Subcutaneous abdominal adipose tissue (tissue), 5 donors: Measurements from ENCODE around the gene SMYD4.
A peak's percentile ranks its signal among the peaks of the same experiment; 100 is the strongest.

Source experiments
- H3K27ac ChIP-seq: one replicate; pipeline ENCODE4 v1.7.0; 2013; ENCODE audit warnings: low read depth, mild to moderate bottlenecking, inconsistent platforms, low read length, moderate library complexity
- H3K27me3 ChIP-seq, 5 donors: one replicate each; pipeline ENCODE4 v1.7.0; 2013; ENCODE audit warnings: low read length in 5 of 5, inconsistent platforms in 1 of 5; ENCODE audit not compliant: control insufficient read depth in 5 of 5, insufficient read depth in 4 of 5
- H3K36me3 ChIP-seq, 5 donors: one replicate each; pipeline ENCODE4 v1.7.0; 2013; ENCODE audit warnings: low read length in 5 of 5; ENCODE audit not compliant: control insufficient read depth in 5 of 5, insufficient read depth in 5 of 5
- H3K4me1 ChIP-seq, 5 donors: one replicate each; pipeline ENCODE4 v1.7.0; 2013; ENCODE audit warnings: low read length in 5 of 5, mild to moderate bottlenecking in 3 of 5, moderate library complexity in 1 of 5; ENCODE audit not compliant: control insufficient read depth in 5 of 5, insufficient read depth in 5 of 5
- H3K4me3 ChIP-seq, 5 donors: one replicate each; pipeline ENCODE4 v1.7.0; 2013; ENCODE audit warnings: low read length in 5 of 5, low read depth in 1 of 5
- H3K9ac ChIP-seq, 5 donors: one replicate each; pipeline ENCODE4 v1.7.0; 2013; ENCODE audit warnings: low read length in 5 of 5, mild to moderate bottlenecking in 4 of 5, moderate library complexity in 3 of 5
- H3K9me3 ChIP-seq, 5 donors: one replicate each; pipeline ENCODE4 v1.7.0; 2013; ENCODE audit warnings: low read length in 5 of 5; ENCODE audit not compliant: control insufficient read depth in 5 of 5
- donor health status: healthy.
- donor health status: healthy.
- donor health status: healthy.
- donor health status: healthy.
- donor health status: healthy.

The SMYD4 gene

DNA sequence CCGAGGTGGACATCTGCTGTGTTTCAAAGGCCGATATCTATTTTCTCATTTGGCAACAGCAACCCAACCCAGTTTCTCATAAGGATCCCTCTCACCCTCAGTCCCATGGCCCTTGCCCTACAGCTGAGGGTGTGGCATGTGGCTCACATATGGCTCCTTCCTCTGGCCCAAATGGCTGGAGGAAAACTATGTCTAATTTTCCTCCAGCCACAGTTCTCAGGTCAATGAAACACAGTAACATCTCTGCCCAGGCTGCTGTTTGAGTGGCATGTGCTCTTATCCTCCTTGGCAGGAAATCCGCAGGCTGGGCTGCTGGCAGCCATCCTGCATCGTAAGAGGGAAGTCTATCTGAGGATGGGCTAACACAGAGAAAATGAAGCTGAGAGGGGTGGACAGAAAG lies 43.8 kb downstream of the SMYD4 start:
- Histone ChIP-seq H3K27me3 (peaks cover 0 to 4% (median 0%) of the 10 kb centered on the region in 5 donors), H3K9ac (peak overlapping the region in 4 of 5 donors; percentile 38 to 70 (median 62)), H3K27ac (peak overlapping the region; percentile 94), H3K9me3 (no peaks in the 10 kb centered on the region), H3K4me3 (peak overlapping the region in 4 of 5 donors; percentile 4 to 36 (median 27)), H3K4me1 (peaks cover 44 to 76% (median 67%) of the 10 kb centered on the region in 5 donors), H3K36me3 (peaks cover 0 to 6% (median 4%) of the 10 kb centered on the region in 5 donors)

DNA sequence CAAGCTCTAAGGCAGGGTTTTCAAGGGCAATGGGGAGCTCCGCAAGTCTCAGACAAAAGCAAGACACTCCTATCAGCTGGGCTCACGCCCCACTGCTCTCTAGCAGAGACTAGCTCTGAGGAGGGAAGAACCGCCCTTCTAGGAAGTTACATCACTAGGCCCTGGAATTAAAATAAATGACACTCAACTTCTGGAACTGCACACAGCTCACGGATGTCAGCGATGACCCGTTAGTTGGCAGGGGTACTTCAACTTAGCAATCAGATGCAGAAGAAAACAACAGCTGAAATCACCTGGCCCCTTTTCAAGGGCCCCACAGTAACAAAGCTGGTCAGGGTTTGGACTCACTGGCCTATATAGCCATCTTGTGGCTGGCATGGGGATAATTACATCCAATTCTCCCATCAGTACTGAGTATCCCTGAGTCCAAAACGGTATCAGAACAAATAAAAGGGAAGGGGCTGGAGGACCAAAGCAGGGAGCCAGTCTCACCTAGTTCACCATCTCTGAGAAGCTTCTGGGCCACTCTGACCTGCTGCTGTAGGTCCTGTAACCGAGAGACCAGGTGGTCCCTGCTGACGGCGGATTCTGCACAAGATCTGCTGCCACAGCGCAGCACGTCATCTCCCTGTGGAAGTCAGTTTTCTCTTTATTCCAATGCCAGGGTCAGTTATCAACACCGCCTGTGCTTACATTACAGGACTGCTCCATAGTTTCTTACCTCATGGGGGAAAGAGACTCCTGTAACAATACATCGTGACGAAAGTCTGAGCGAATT lies 45.7 kb downstream of the SMYD4 start:
- H3K27ac ChIP-seq = peak overlapping the region; percentile 94
- H3K4me1 ChIP-seq = peaks cover 50 to 84% (median 78%) of the 10 kb centered on the region in 5 donors

DNA sequence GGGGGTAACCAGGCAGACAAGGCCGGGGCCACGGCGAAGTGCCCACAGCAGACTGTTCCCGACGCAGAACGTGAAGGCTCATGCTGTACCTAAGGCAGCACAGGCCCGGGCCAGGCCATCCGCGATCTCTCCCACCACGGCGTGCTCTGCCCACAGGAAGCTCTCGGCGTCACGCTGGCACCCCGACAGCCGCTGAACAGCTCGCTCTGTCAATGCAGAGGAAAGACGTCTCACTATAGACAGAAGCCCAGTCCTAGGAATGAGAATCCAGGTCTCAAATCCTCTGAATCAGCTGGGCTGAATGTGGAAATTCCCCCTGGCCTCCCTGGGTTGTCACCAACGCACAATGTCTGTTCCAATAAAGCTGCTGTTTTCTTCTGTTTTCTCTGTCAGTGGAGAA lies 46.4 kb downstream of the SMYD4 start:
- peak overlapping the region; percentile 5 to 86 (median 78) for H3K9ac ChIP-seq
- H3K4me3 ChIP-seq = peak overlapping the region; percentile 20 to 58 (median 35)
- H3K4me1 ChIP-seq = peaks cover 50 to 90% (median 81%) of the 10 kb centered on the region in 5 donors

More for the DNA sequence above, 45.7 kb downstream of the SMYD4 start:
- peak overlapping the region; percentile 19 to 86 (median 78) for H3K9ac ChIP-seq
- no peaks in the 10 kb centered on the region for H3K9me3 ChIP-seq
- peaks cover 0 to 4% (median 0%) of the 10 kb centered on the region in 5 donors for H3K27me3 ChIP-seq
- peak overlapping the region in 4 of 5 donors; percentile 20 to 58 (median 36) for H3K4me3 ChIP-seq
- H3K36me3 ChIP-seq = peaks cover 0 to 6% (median 4%) of the 10 kb centered on the region in 5 donors

GRCh38 chr17:1782171-1782567 lies 47.5 kb downstream of the SMYD4 start:
- Histone ChIP-seq H3K4me1 (peaks cover 44 to 82% (median 75%) of the 10 kb centered on the region in 5 donors), H3K4me3 (peak overlapping the region; percentile 11 to 58 (median 44)), H3K27me3 (peaks cover 0 to 4% (median 0%) of the 10 kb centered on the region in 5 donors), H3K36me3 (peaks cover 3 to 24% (median 16%) of the 10 kb centered on the region in 5 donors), H3K9ac (peak overlapping the region; percentile 5 to 78 (median 41)), H3K27ac (peak overlapping the region; percentile 94), H3K9me3 (no peaks in the 10 kb centered on the region)

More for the DNA sequence above, 46.4 kb downstream of the SMYD4 start:
- Histone ChIP-seq H3K9me3 (no peaks in the 10 kb centered on the region), H3K27me3 (peaks cover 0 to 4% (median 0%) of the 10 kb centered on the region in 5 donors), H3K27ac (peak overlapping the region; percentile 94), H3K36me3 (peaks cover 0 to 12% (median 8%) of the 10 kb centered on the region in 5 donors)

DNA sequence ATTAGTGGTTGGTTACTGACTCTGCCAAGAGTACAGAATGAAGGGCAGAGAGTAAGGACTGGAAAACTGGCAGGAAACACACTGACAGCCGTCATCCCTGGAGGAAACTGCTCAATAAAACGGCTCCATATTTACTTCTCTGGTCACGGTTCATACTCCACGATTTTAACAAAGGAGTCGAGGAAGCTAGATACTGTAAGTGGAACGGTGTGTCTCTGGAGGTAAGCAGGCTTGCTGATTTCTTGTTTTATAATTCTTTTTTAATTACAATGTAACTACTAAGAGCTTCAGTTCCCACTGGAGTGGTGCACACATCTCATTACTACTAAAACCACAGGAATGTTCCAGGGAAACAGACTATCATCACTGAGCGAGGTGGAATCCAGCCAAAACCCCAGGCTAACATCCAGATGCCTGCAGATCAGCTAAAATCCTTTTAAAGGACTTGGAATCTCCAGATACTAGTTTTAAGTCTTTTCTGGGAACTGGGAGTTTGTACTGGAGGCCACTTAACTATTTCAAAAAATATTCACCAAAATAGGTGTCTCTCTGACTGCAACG lies 50.1 kb downstream of the SMYD4 start:
- H3K4me3 ChIP-seq = peak overlapping the region in 3 of 5 donors; percentile 26 to 51 (median 35)

DNA sequence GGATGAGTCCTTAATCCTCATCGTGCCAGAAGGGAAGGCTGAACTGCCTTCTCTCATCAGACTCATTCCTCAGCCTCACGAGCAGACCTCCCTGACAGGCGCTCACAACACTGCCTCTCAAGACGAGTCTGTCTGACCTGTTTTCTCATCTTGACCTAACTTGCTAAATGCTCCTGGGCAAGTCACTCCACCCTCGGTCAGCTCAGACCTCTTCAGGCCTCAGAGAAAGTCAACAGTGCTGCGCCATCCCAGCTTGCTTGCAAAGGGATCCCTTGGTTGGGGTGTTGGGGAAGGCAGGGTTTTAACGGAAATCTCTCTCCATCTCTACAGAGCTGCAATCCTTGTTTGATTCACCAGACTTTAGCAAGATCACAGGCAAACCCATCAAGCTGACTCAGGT lies 52.8 kb downstream of the SMYD4 start:
- peak overlapping the region; percentile 93 for H3K27ac ChIP-seq
- H3K9me3 ChIP-seq = no peaks in the 10 kb centered on the region
- H3K9ac ChIP-seq = no peak overlapping the region
- H3K36me3 ChIP-seq = peaks cover 3 to 51% (median 42%) of the 10 kb centered on the region in 5 donors
- no peak overlapping the region for H3K4me3 ChIP-seq
- H3K27me3 ChIP-seq = no peaks in the 10 kb centered on the region
- H3K4me1 ChIP-seq = peaks cover 10 to 56% (median 40%) of the 10 kb centered on the region in 5 donors

More for the DNA sequence above, 50.1 kb downstream of the SMYD4 start:
- H3K27me3 ChIP-seq = peaks cover 0 to 4% (median 0%) of the 10 kb centered on the region in 5 donors
- peak overlapping the region in 3 of 5 donors; percentile 37 to 56 (median 53) for H3K9ac ChIP-seq
- H3K36me3 ChIP-seq = peaks cover 3 to 46% (median 34%) of the 10 kb centered on the region in 5 donors
- no peaks in the 10 kb centered on the region for H3K9me3 ChIP-seq
- peak overlapping the region; percentile 89 for H3K27ac ChIP-seq
- peaks cover 29 to 65% (median 54%) of the 10 kb centered on the region in 5 donors for H3K4me1 ChIP-seq

DNA sequence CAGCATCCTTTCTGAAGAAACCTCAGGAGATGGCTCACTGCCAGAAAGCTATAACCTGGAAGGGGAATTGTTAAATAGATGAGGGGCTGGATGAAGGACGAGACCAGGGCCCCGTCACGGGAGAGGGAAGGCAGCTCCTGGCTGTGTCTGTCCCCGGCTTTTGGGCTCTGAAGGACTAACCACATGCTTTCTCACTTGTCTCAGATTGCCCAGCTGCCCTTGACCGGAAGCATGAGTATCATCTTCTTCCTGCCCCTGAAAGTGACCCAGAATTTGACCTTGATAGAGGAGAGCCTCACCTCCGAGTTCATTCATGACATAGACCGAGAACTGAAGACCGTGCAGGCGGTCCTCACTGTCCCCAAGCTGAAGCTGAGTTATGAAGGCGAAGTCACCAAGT lies 53.4 kb downstream of the SMYD4 start:
- no peaks in the 10 kb centered on the region for H3K9me3 ChIP-seq
- H3K9ac ChIP-seq = no peak overlapping the region
- H3K27me3 ChIP-seq = no peaks in the 10 kb centered on the region
- H3K27ac ChIP-seq = peak overlapping the region; percentile 93
- H3K4me1 ChIP-seq = peaks cover 8 to 56% (median 38%) of the 10 kb centered on the region in 5 donors
- peaks cover 3 to 55% (median 47%) of the 10 kb centered on the region in 5 donors for H3K36me3 ChIP-seq
- no peak overlapping the region for H3K4me3 ChIP-seq

DNA sequence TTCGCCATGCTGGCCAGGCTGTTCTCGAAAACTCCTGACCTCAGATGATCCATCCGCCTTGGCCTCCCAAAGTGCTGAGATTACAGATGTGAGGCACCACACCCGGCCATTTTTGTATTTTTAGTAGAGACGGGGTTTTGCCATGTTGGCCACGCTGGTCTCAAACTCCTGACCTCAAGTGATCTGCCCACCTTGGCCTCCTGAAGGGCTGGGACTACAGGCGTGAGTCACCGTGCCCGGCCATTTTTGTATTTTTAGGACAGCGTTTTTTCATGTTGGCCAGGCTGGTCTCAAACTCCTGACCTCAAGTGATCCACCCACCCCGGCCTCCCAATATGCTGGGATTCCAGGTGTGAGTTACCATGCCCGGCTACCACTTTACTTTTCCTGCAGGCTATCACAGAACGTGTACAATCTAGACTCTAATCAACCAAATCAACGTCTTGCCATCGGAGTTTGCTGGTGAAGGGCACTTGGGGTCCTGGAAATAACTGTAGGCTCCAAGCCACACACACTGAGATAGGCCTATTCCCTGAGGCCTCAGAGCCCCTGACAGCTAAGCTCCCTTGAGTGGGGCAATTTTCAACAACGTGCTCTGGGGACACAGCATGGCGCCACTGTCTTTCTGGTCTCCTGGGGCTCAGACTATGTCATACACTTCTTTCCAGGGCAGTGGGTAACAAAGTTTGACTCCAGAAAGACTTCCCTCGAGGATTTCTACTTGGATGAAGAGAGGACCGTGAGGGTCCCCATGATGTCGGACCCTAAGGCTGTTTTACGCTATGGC lies 55.1 kb downstream of the SMYD4 start:
- Histone ChIP-seq H3K36me3 (peaks cover 3 to 66% (median 60%) of the 10 kb centered on the region in 5 donors), H3K27me3 (no peaks in the 10 kb centered on the region), H3K4me3 (no peak overlapping the region), H3K9me3 (no peaks in the 10 kb centered on the region), H3K9ac (peak overlapping the region in 2 of 5 donors; percentile 9 to 56), H3K27ac (peak overlapping the region; percentile 93), H3K4me1 (peaks cover 4 to 40% (median 26%) of the 10 kb centered on the region in 5 donors)

- Histone ChIP-seq H3K27me3 (no peaks in the 10 kb centered on the region), H3K4me3 (no peak overlapping the region), H3K9me3 (no peaks in the 10 kb centered on the region), H3K27ac (peak overlapping the region; percentile 93), H3K36me3 (peaks cover 3 to 68% (median 62%) of the 10 kb centered on the region in 5 donors), H3K9ac (peak overlapping the region in 3 of 5 donors; percentile 7 to 37 (median 9)), H3K4me1 (peaks cover 2 to 34% (median 24%) of the 10 kb centered on the region in 5 donors)
These were observed 56.0 kb downstream of the SMYD4 start for GRCh38 chr17:1773696-1774181.
